GM18519 (cell line): ENCODE measurements around the gene ZNF625.

Source experiments
- ATAC-seq: cut with Tn5 transposase; IDR thresholded peaks from one replicate; pipeline ENCODE4 v1.9.1; 2021; ENCODE audit warnings: mild to moderate bottlenecking, moderate library complexity; ENCODE audit not compliant: unreplicated experiment, low FRiP score

The ZNF625 gene

GRCh38 chr19:12156223-12157058 lies at the start of gene ZNF625:
ZNF625 (minus strand) TSS chr19:12156734; CDS start chr19:12156558, 176 bp downstream.
- ATAC-seq, result no peak

DNA sequence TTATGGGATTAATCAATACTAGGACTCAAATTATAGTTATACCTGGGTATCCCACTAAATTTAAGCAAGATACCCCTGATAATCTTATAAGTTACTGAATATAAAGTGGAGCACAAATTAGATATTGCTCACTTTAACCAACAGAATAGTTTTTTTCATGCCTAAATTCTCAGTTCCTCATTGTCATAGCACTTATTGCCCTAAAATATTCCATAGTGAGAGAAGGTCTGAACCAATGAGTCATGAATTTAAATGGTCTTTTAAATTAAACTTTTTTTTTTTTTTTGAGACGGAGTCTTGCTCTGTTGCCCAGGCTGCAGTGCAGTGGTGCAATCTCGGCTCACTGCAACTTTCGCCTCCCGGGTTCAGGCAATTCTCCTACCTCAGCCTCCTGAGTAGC lies 48.8 kb upstream of the ZNF625 start:
- ATAC-seq, result no peak

DNA sequence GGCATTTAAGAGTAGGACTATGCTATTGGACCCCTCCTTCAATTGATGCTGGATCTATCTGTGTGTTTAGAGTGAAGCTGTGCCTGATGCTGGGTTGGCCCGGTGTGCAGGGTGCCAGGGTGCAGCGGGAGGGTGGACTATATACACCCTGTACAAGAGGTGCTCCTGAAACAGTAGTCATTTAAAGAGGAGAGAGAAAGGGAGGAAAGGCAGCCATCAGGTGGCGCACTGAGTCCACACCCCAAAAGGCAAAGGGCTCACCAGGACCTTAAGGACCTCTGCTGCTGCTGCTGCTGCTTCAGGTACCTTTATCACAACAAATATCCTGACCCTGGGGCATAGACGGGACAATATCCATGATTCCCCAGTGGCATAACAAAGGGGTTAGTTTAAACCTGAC lies 45.7 kb upstream of the ZNF625 start:
- ATAC-seq, result no peak

DNA sequence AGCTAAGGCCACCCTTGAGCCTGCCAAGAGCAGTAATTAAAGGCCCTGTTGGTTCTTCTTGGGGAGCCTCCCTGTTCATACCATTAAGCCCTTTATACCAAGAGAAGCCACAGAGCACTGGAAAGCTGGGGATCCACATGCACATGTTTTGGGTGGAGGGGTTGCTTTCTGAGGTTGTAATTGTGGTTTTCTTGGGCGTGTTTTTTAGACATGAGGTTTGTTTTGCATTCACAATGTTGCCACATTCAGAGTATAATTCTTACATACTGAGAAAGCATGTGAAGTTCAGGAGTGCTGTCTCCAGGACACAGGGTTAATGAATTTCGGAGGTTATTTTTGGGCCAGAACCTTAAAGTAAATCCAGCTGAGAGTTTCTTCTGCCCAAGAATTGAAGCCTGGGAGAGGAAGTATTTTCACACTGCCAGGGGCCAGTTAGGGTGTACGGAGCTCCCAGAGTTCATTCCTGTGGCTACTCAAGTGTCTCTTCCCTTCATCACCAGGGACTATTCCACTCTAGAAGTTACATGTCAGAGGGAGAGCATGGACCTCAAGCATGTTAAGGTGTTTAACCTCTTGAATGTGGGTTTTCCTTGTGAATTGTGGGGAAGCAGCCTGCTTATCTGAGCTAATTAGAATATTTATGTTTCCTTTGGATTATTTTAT lies 43.4 kb upstream of the ZNF625 start:
- no peak for ATAC-seq

GRCh38 chr19:12198136-12198535 lies 41.6 kb upstream of the ZNF625 start:
- ATAC-seq, result no peak

DNA sequence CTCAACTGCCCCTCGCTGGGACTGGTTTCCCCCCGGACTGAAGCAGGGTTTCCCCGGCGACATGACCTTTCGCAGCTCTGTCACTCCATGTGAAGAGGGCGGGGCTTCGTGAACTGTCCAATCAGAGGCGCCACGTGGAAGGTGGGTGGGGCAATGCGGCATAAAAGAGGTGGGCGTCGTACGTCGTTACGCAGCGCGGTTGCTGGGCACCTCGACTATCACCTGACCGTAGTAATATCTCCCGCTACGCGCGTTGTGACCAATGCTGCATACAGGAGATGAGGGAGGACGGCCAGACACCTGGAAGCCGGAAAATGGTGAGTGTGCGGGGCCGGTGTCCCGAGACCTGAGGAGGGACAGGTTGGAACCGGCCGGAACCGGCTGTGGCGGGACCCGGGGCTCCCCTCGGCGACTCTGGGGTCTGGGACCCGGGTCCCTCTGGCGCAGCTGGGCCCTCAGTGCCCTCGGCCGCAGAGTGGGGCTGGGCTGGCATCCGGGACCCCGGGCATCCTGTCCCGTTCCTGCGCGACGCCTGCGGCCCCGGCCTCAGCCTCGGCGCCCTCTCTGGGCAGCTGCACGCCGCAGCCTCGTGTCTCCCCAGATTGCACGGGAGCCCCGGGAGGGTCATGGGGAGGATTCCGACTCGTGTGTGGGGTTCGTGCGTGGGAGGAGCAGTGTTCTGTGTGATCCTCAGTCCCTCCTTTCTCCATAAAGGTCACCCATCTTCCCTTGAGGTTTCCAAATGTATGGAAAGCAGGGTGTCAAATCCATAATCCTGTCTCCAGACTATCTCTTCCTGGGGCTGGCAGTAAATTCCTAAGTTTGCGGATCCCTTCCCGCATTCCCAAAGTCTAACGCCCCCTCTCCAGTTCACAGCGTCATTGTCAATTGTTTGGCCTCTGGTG lies 38.5 kb upstream of the ZNF625 start:
- ATAC-seq, result no peak

DNA sequence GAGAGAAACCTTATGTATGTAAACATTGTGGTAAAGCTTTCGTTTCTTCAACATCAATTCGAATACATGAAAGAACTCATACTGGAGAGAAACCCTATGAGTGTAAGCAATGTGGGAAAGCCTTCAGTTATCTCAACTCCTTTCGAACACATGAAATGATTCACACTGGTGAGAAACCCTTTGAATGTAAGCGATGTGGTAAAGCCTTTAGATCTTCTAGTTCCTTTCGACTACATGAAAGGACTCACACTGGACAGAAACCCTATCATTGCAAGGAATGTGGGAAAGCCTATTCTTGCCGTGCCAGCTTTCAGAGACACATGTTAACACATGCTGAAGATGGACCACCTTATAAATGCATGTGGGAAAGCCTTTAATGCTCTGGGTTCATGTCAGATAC lies 31.1 kb upstream of the ZNF625 start:
- no peak for ATAC-seq

DNA sequence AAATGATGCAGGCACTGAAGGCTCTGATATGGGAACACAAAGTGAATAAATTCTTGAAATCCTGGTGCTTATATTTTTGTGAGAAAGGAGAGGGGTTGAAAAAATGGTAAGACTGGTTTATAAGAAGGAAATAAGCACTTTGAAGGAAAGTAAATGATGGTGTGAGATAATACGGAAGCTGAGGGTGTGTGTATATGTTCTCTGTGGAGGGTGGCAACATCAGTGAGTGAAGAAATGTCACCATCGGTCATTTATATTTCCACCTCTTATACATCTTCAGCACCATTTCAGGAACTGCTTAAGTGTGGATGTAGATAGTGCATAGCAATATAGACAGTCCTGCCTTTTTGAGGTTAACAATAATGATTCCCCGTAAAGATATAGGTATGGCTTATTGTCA lies 23.8 kb upstream of the ZNF625 start:
- no peak for ATAC-seq

DNA sequence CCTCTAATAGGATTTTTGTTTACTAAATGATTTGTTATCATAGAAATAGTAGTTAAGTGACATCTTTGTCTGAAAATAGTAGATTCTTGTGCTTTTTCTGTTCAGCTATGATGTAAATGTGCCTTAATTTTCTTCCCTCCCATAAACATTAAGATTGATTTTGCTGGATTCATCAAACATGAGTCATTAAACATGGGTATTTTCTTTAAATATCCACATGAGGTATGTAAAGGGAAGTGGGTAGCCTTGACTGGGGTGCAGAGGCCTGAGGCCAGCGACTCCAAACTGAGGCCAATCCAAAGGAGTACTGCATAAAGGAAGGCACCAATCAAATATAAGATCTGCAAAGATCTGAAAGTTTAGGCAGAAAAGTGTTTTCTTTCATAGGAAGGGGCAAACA lies 10.1 kb upstream of the ZNF625 start:
- ATAC-seq, result no peak

- ATAC-seq, result no peak
These were observed 7.3 kb upstream of the ZNF625 start for GRCh38 chr19:12163826-12164225.

DNA sequence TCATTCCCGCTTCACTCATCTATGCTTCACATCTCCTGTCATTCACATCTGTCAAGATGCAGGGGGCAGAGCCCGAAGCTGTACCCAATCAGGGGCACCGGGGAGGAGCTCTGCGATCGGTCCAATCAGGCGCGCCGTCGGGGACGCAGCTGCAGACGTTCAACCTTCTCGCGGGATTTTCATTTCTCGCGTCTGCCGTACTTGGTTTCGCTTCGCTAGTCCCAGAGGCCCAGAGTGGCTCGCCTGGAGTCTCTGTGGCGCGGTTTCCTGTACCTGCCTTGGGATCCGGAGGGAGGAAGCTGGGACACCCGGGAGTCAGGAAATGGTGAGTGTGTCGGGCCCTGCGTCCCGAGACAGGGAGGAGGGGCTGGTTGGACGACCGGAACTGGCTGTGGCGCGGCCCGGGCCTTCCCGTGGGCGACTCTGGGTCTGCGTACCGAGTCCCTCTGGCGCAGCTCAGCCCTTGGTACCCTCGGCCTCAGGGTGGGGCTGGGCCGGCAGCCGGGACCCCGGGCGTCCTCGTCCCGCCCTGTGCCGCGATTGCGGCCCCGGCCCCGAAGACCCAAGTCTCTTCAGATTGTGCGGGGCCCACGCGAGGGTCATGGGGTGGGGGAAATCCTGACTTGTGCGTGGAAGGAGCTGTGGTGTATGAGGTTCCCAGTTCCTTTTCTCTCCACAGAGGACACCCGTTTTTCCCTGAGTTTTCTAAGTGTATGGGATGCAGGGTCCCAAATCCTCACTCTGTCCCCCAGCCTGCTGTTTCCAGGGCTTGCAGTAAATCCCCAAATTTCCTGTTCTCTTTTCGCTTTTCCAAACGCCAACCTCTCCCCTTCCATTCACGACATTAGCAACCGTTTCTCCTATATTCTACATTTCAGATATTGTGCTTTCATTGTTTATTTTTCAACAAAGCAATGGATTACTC lies 6.6 kb upstream of the ZNF625 start, which contains the start of gene ZNF136:
ZNF136 (plus strand) TSS at position 215 of the 925 bp plus-strand sequence; CDS start at position 323, 108 bp downstream.
- ATAC-seq, result no peak

- no peak for ATAC-seq
These were observed 6.0 kb upstream of the ZNF625 start for GRCh38 chr19:12162513-12162881.

- ATAC-seq, result no peak
These were observed 3.4 kb upstream of the ZNF625 start for GRCh38 chr19:12159773-12160414.

- ATAC-seq, result no peak
These were observed 1.1 kb downstream of the ZNF625 start for GRCh38 chr19:12155324-12155860.

DNA sequence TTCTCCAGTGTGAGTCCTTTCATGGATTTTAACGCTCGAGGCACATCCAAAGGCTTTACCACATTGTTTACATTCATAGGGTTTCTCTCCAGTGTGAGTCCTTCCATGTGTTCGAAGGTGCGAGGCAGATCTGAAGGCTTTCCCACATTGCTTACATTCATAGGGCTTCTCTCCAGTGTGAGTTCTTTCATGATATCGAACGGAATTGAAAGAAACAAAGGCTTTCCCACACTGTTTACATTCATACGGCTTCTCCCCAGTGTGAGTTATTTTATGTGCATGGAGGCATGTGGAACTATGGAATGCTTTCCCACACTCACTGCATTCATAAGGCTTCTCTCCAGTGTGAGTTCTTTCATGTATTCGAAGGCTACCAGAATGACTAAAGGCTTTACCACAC lies 11.2 kb downstream of the ZNF625 start:
- ATAC-seq, result no peak

DNA sequence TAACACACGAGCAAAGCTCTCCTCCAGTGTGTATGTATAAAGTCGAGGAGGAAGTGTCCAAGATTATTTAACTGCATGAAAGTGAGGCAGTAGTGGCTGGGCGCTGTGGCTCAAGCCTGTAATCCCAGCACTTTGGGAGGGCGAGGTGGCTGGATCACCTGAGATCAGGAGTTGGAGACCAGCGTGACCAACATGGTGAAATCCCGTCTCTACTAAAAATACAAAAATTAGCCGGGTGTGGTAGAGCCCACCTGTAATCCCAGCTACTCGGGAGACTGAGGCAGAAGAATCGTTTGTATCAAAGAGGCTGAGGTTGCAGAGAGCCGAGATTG lies 15.2 kb downstream of the ZNF625 start:
- no peak for ATAC-seq

DNA sequence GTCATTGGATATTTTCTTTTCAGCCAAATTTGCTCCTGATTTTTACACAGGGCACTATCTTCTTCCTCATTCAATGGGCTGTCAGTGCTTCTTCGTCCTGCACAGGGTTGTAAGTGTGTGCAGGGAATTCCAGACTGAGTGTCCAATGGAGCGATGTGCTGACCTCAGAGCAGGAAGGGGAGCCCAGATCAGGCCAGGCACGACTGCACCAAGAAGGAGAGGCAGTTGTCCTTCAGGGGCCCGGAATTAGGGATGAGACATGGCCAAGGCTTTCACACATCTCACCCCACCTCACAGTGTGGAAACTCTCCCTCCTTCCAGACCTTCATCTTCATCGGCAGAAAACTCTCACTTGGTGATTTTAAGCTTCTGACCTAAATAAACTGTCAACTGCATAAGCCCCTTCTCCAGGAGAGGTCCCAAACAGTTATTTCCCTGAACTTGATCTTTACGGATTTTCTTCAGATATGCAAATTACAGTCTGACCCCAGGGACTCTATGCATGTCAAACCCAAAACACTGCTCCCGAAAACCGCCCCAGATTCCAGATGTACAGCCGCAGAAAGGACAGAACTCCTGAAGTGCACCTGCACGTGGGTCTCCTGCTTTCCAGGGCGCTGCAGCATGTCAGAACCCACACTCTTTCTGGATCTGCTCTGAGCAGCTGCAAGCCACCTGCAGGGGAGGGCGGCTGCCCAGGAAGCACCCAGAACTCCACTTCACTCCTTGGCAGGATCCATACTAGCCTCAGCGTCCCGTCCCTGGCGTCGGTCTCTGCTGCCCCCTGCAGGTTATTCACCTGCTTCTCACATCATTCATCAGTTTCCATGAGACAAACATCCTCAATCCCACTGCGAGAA lies 15.8 kb downstream of the ZNF625 start:
- ATAC-seq, result peak; percentile 39

GRCh38 chr19:12139885-12140544 lies 16.5 kb downstream of the ZNF625 start, which contains the start of gene ZNF20:
ZNF20 (minus strand) TSS chr19:12140350; CDS start chr19:12140182, 168 bp downstream.
- peak; percentile 51 for ATAC-seq
